Ishikawa (cell line): ENCODE measurements around the gene DACH1.

ENCODE experiments used
- CEBPB ChIP-seq: IDR thresholded peaks from 2 replicates; pipeline ENCODE4 v1.6.1; 2012
- CREB1 ChIP-seq: IDR thresholded peaks from 2 replicates; pipeline ENCODE4 v1.6.1; 2012; ENCODE audit warnings: low read depth
- EGR1 ChIP-seq: IDR thresholded peaks from 2 replicates; pipeline ENCODE4 v1.6.1; 2012
- EP300 ChIP-seq: IDR thresholded peaks from 2 replicates; pipeline ENCODE4 v1.6.1; 2012; ENCODE audit warnings: borderline replicate concordance
- FOXM1 ChIP-seq: IDR thresholded peaks from 2 replicates; pipeline ENCODE4 v1.6.1; 2012; ENCODE audit warnings: low read depth, borderline replicate concordance
- NFIC ChIP-seq: IDR thresholded peaks from 2 replicates; pipeline ENCODE4 v1.6.1; 2012
- RAD21 ChIP-seq: IDR thresholded peaks from 2 replicates; pipeline ENCODE4 v1.6.1; 2012; ENCODE audit warnings: low read depth
- TAF1 ChIP-seq: IDR thresholded peaks from 2 replicates; pipeline ENCODE4 v1.6.1; 2012; ENCODE audit warnings: low read depth, mild to moderate bottlenecking
- TCF12 ChIP-seq: IDR thresholded peaks from 2 replicates; pipeline ENCODE4 v1.6.1; 2012; ENCODE audit warnings: low read depth
- TEAD4 ChIP-seq: IDR thresholded peaks from 2 replicates; pipeline ENCODE4 v1.6.1; 2012
- YY1 ChIP-seq: IDR thresholded peaks from 2 replicates; pipeline ENCODE4 v1.6.1; 2012; ENCODE audit warnings: low read depth
- ZBTB7A ChIP-seq: IDR thresholded peaks from 2 replicates; pipeline ENCODE4 v1.6.1; 2012; ENCODE audit warnings: low read depth
- TF ChIP-seq, protein P1 (sequence below): IDR thresholded peaks from 2 replicates; pipeline ENCODE4 v1.6.1; 2012
- TF ChIP-seq, protein P2 (sequence below): IDR thresholded peaks from 2 replicates; pipeline ENCODE4 v1.6.1; 2012; ENCODE audit warnings: low read depth, mild to moderate bottlenecking
- TF ChIP-seq, protein P3 (sequence below): IDR thresholded peaks from 2 replicates; pipeline ENCODE4 v1.6.1; 2012

DACH1 gene

DNA sequence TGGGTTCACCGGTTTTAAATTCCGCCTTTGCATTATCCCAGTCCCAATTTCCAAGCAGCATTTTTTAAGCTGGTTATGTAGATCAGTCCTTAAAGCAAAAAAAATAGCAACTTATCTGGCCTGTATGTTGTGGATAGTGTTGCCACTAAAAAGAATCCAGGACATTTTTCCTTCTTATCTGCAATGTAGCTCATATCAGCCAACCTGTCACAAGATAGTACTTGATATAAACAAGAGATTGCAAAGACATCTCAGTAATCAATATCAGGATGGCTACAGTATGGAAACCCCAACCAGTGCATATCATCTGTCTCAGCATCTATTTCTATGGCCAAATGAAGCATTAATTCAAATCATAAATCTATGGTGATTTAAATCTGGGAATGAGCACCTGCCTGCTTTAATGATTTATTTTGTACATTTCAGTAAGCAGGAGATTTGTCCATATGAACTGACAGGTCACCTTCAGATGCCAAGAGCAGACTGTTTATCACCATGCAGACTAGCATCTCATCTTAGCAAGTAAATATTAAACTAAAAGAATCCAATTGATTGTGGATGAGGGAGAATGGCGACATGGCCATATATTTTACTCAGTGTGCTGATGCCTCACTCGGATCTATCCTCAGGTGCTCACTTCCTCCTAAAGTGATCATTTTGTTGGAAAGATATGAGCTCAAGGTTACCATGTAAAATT lies 240.4 kb downstream of the DACH1 start:
- TF ChIP-seq TEAD4 (no peak), FOXM1 (no peak), CEBPB (no peak), EGR1 (no peak), TAF1 (no peak), NFIC (no peak), EP300 (no peak)
- TF ChIP-seq, protein P1, sequence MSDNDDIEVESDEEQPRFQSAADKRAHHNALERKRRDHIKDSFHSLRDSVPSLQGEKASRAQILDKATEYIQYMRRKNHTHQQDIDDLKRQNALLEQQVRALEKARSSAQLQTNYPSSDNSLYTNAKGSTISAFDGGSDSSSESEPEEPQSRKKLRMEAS, result no peak

DNA sequence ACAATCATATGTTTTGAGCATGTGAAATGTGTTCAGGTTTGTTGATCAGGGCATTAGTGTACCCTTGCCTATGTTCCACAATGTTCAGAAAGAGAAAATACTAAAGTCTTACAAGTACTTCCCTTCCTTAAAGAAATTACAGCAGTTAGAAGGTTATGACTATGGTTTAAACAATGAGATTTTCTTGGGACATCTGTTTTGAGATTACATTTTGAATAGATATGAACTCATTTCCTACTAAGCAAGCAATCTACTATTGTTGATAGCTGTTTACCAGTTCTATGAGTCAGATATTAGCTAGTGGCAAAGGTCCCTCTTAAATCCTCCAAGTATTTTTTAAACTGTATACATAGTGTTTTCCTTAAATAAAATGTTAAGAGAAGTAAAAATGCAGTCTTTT lies 241.3 kb downstream of the DACH1 start:
- TF ChIP-seq TAF1 (no peak), CEBPB (no peak), FOXM1 (no peak), EGR1 (no peak), NFIC (no peak), RAD21 (no peak)
- TF ChIP-seq, protein P2, sequence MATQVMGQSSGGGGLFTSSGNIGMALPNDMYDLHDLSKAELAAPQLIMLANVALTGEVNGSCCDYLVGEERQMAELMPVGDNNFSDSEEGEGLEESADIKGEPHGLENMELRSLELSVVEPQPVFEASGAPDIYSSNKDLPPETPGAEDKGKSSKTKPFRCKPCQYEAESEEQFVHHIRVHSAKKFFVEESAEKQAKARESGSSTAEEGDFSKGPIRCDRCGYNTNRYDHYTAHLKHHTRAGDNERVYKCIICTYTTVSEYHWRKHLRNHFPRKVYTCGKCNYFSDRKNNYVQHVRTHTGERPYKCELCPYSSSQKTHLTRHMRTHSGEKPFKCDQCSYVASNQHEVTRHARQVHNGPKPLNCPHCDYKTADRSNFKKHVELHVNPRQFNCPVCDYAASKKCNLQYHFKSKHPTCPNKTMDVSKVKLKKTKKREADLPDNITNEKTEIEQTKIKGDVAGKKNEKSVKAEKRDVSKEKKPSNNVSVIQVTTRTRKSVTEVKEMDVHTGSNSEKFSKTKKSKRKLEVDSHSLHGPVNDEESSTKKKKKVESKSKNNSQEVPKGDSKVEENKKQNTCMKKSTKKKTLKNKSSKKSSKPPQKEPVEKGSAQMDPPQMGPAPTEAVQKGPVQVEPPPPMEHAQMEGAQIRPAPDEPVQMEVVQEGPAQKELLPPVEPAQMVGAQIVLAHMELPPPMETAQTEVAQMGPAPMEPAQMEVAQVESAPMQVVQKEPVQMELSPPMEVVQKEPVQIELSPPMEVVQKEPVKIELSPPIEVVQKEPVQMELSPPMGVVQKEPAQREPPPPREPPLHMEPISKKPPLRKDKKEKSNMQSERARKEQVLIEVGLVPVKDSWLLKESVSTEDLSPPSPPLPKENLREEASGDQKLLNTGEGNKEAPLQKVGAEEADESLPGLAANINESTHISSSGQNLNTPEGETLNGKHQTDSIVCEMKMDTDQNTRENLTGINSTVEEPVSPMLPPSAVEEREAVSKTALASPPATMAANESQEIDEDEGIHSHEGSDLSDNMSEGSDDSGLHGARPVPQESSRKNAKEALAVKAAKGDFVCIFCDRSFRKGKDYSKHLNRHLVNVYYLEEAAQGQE, result no peak
- TF ChIP-seq, protein P3, sequence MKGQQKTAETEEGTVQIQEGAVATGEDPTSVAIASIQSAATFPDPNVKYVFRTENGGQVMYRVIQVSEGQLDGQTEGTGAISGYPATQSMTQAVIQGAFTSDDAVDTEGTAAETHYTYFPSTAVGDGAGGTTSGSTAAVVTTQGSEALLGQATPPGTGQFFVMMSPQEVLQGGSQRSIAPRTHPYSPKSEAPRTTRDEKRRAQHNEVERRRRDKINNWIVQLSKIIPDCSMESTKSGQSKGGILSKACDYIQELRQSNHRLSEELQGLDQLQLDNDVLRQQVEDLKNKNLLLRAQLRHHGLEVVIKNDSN, result no peak

DNA sequence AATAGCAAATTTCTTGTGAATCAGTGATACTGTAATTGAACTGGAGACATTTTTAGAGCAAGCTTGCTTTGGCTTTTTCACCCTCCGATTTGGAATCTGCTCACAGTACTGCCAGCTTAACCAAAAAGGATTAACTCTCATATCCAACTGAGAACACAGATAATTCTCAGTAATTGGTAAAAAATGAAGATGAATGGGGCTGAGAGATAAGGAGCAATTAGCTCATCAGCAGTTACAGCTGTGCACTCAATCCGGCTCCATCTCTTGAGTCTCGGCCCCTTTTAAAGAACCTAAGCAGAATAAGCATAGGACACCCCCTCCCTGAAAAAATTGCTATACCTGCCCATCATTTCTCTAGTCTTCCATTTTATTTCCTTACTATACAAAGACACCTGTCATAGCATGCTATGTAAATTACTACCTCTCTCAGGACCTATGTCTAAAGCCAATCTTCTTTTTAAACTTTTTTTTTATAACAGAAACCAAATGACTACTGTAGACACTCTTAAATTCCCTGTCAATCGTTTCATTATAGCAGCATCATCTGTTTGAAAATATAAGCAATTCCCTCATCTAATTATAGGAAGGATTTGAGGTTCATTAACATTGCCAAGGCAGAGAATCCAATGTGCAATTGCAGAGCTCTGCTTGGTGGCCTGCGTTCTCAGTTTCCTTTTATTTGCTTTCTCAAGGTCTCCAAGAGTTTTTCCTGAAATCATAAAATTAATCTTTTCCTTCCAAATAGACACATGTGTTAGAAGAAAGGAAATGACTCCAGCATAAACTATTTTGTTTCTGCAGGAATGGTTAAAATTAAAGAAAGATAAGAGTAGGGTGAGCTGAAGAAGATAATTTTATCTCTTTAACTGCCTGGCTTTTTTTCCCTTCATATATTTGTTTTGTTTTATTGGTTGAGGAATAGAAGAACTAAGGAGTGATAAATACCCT lies 242.1 kb downstream of the DACH1 start:
- TF ChIP-seq TCF12, result no peak
- no peak for TF ChIP-seq CEBPB
- TF ChIP-seq EGR1, result no peak
- TF ChIP-seq, protein P1, result no peak
- TF ChIP-seq EP300, result no peak
- TF ChIP-seq CREB1, result no peak
- TF ChIP-seq ZBTB7A, result no peak

DNA sequence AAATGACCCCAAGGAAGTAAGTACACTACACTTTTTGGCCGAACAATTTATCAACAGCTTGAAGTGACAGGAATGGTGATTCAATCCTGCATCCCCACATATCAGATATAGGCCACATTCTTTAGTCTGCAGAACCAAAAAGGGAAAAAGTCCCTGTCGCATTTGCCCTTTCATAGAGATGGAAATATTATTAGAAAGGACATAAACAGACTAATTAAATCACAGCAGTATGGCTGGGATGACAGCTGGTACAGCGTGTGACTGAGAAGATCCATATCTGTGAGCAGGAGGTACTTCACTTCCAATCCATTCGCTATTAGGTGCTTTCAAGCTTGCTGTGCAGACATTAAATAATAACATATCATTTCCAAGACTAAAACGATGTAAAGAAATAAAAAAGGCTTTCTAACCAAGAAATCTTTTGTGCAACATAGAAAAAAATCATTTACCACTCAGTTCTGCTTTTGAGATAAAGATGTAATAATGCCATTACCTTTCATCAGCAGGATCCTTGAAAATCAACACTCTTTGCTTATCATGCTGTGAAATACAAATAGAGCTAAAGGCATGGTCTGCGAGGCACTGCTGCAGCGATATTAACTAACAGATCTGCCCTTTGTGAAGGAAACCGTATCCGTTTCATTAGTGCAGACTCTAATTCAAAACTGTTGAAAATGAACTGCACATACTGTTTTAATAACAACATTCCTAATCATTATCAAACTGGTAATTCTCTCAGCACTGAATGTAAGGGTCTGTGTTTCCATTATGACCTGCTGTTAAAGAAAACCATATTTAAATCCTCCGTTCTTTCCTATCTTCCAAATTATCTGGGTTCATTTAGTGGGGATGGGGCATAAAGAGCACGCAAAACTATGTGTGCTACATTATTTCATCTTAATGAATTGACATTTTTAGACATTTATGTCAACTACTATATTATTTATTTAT lies 245.6 kb downstream of the DACH1 start:
- TF ChIP-seq EGR1 (no peak), NFIC (no peak), CEBPB (no peak), CREB1 (no peak), RAD21 (no peak), ZBTB7A (no peak), TAF1 (no peak), TCF12 (no peak), YY1 (no peak), FOXM1 (no peak), EP300 (no peak), TEAD4 (no peak)
- TF ChIP-seq, protein P2, result no peak
- TF ChIP-seq, protein P3, result no peak
- TF ChIP-seq, protein P1, result no peak

DNA sequence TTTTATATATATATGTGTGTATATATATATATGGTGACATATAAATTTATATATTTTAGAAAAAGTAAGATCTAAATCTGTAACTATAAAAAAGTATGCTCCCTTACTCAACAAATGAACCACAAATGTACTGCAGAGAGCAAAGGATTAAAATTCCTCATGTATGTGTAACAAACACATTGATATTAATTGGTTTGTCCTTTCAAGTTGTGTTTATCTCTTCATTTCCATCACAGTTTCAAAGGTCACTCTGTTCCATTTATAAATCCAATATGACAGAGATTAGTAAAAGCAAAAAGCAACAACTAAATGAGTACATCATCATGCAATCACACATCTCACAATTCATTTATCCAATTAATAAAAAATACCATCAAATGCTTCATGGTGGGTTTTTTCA lies 247.9 kb downstream of the DACH1 start:
- TF ChIP-seq ZBTB7A (no peak), TAF1 (no peak), FOXM1 (no peak), NFIC (no peak), YY1 (no peak), EP300 (no peak), CREB1 (no peak), TCF12 (no peak), RAD21 (no peak)
- TF ChIP-seq, protein P2, result no peak
